ENCODE results near the gene COPA. TPM values are rescaled to one million over a fixed set of nuclear protein-coding genes. Genes with fewer than 3 reads are reported as not detected.

Gene COPA
- polyA plus RNA-seq, 1 of the 3 experiments (the other 2 are of a cell fraction), result 91.4 TPM

DNA sequence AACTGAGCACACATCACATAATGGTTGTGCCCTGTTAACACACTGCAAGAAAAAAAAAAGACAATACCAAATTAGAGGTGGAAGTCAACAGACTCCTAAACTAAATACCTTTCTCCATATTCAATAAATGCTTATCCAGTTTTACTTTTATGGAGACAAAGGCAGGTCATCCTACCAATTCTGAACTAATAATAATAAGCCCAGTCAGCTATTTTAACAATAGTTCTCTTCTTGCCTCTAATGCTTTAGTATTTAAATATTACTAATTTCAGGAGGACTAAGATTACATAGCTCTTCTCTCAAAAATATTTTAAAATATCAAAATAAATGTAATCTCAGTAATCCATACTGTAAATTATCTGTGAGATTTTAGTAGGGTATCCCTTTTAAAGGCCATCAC, 10.5 kb downstream of the COPA start:
- DNase-seq, result no peak
- Histone ChIP-seq H3K27me3 (ENCODE audit: insufficient read depth) (no peaks in the 10 kb centered on the region), H3K9me2 (no peaks in the 10 kb centered on the region), H3K4me2 (no peak overlapping the region), H3K36me3 (replicated peaks in 1 of 2; ENCODE audit: control insufficient read depth in 1 of 2, insufficient read depth in 2 of 2, low read length in 1 of 2) (peaks cover 86 to 87% of the 10 kb centered on the region in 2 experiments), H3K4me3 (ENCODE audit: low read depth in 2 of 2, low read length in 1 of 2) (no peak overlapping the region), H3K27ac (ENCODE audit: low read depth in 2 of 2, low read length in 1 of 2) (no peak overlapping the region), H2AFZ (ENCODE audit: low read depth) (no peak overlapping the region), H3F3A (replicated peaks; ENCODE audit: insufficient read depth) (peaks cover 23% of the 10 kb centered on the region), H3K79me2 (ENCODE audit: insufficient read depth) (peaks cover 80% of the 10 kb centered on the region), H4K20me1 (ENCODE audit: insufficient read depth) (0 out of 2 replicates have a peak, but pooled peaks cover 20% of the 10 kb centered on the region), H3K4me1 (ENCODE audit: control insufficient read depth in 1 of 2, insufficient read depth in 2 of 2, low read depth in 1 of 2, low read length in 1 of 2) (no peaks in the 10 kb centered on the region), H3K9me3 (no peaks in the 10 kb centered on the region), H3K9ac (no peak overlapping the region)
- ChIA-PET POLR2A (no interaction called here), CTCF (interaction anchor here (1.1 to 2.2 kb wide), 2 partner anchors 8 to 41 kb away, joined by 3 to 11 read pairs; no protein-coding TSS in a partner anchor)
- TF ChIP-seq, protein P1, sequence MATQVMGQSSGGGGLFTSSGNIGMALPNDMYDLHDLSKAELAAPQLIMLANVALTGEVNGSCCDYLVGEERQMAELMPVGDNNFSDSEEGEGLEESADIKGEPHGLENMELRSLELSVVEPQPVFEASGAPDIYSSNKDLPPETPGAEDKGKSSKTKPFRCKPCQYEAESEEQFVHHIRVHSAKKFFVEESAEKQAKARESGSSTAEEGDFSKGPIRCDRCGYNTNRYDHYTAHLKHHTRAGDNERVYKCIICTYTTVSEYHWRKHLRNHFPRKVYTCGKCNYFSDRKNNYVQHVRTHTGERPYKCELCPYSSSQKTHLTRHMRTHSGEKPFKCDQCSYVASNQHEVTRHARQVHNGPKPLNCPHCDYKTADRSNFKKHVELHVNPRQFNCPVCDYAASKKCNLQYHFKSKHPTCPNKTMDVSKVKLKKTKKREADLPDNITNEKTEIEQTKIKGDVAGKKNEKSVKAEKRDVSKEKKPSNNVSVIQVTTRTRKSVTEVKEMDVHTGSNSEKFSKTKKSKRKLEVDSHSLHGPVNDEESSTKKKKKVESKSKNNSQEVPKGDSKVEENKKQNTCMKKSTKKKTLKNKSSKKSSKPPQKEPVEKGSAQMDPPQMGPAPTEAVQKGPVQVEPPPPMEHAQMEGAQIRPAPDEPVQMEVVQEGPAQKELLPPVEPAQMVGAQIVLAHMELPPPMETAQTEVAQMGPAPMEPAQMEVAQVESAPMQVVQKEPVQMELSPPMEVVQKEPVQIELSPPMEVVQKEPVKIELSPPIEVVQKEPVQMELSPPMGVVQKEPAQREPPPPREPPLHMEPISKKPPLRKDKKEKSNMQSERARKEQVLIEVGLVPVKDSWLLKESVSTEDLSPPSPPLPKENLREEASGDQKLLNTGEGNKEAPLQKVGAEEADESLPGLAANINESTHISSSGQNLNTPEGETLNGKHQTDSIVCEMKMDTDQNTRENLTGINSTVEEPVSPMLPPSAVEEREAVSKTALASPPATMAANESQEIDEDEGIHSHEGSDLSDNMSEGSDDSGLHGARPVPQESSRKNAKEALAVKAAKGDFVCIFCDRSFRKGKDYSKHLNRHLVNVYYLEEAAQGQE (IDR thresholded peaks at IDR 0.05; ENCODE audit: low read depth, low read length), result no peak
- TF ChIP-seq, protein P2, sequence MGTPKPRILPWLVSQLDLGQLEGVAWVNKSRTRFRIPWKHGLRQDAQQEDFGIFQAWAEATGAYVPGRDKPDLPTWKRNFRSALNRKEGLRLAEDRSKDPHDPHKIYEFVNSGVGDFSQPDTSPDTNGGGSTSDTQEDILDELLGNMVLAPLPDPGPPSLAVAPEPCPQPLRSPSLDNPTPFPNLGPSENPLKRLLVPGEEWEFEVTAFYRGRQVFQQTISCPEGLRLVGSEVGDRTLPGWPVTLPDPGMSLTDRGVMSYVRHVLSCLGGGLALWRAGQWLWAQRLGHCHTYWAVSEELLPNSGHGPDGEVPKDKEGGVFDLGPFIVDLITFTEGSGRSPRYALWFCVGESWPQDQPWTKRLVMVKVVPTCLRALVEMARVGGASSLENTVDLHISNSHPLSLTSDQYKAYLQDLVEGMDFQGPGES (IDR thresholded peaks at IDR 0.05; ENCODE audit: low read depth, low read length), result no peak
- TF ChIP-seq, protein P3, sequence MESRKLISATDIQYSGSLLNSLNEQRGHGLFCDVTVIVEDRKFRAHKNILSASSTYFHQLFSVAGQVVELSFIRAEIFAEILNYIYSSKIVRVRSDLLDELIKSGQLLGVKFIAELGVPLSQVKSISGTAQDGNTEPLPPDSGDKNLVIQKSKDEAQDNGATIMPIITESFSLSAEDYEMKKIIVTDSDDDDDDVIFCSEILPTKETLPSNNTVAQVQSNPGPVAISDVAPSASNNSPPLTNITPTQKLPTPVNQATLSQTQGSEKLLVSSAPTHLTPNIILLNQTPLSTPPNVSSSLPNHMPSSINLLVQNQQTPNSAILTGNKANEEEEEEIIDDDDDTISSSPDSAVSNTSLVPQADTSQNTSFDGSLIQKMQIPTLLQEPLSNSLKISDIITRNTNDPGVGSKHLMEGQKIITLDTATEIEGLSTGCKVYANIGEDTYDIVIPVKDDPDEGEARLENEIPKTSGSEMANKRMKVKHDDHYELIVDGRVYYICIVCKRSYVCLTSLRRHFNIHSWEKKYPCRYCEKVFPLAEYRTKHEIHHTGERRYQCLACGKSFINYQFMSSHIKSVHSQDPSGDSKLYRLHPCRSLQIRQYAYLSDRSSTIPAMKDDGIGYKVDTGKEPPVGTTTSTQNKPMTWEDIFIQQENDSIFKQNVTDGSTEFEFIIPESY (IDR thresholded peaks at IDR 0.05; ENCODE audit: borderline replicate concordance, low read depth), result no peak
- no peak for TF ChIP-seq EP300 (IDR thresholded peaks at IDR 0.05; ENCODE audit: borderline replicate concordance in 1 of 2, low read depth in 1 of 2, low read length in 1 of 2)
- no peak for TF ChIP-seq TEAD4 (IDR thresholded peaks at IDR 0.05; ENCODE audit: borderline replicate concordance, insufficient read depth)
- TF ChIP-seq YY1 (IDR thresholded peaks at IDR 0.05; ENCODE audit: low read depth), result no peak
- TF ChIP-seq SMC3 (IDR thresholded peaks at IDR 0.05; ENCODE audit: low read depth, low read length), result no peak
- TF ChIP-seq, protein P4, sequence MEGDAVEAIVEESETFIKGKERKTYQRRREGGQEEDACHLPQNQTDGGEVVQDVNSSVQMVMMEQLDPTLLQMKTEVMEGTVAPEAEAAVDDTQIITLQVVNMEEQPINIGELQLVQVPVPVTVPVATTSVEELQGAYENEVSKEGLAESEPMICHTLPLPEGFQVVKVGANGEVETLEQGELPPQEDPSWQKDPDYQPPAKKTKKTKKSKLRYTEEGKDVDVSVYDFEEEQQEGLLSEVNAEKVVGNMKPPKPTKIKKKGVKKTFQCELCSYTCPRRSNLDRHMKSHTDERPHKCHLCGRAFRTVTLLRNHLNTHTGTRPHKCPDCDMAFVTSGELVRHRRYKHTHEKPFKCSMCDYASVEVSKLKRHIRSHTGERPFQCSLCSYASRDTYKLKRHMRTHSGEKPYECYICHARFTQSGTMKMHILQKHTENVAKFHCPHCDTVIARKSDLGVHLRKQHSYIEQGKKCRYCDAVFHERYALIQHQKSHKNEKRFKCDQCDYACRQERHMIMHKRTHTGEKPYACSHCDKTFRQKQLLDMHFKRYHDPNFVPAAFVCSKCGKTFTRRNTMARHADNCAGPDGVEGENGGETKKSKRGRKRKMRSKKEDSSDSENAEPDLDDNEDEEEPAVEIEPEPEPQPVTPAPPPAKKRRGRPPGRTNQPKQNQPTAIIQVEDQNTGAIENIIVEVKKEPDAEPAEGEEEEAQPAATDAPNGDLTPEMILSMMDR (IDR thresholded peaks at IDR 0.05), result no peak
- no peak for TF ChIP-seq MEF2A (IDR thresholded peaks at IDR 0.05; ENCODE audit: borderline replicate concordance, low read depth)
- no peak for TF ChIP-seq PBX3 (IDR thresholded peaks at IDR 0.05)
- TF ChIP-seq GATA2 (CRISPR knock-in tag; IDR thresholded peaks at IDR 0.05), result no peak
- TF ChIP-seq MXI1 (IDR thresholded peaks at IDR 0.05; ENCODE audit: low read depth, low read length), result no peak
- TF ChIP-seq NRF1 (IDR thresholded peaks at IDR 0.05; ENCODE audit: low read depth, low read length), result no peak
- TF ChIP-seq RCOR1 (IDR thresholded peaks at IDR 0.05; ENCODE audit: low read length), result no peak
- TF ChIP-seq ELF1 (IDR thresholded peaks at IDR 0.05), result no peak
- no peak for TF ChIP-seq CHD2 (IDR thresholded peaks at IDR 0.05; ENCODE audit: low read length, partially characterized antibody)
- TF ChIP-seq TCF12 (IDR thresholded peaks at IDR 0.05), result no peak
